Measurements from ENCODE around the gene UNC93A.

UNC93A gene

GRCh38 chr6:167292301-167293087 is 1.4 kb downstream of the UNC93A start:
- intact Hi-C loops (cut with DNase I), result no loop called here
- DNase-seq, result no peak

DNA sequence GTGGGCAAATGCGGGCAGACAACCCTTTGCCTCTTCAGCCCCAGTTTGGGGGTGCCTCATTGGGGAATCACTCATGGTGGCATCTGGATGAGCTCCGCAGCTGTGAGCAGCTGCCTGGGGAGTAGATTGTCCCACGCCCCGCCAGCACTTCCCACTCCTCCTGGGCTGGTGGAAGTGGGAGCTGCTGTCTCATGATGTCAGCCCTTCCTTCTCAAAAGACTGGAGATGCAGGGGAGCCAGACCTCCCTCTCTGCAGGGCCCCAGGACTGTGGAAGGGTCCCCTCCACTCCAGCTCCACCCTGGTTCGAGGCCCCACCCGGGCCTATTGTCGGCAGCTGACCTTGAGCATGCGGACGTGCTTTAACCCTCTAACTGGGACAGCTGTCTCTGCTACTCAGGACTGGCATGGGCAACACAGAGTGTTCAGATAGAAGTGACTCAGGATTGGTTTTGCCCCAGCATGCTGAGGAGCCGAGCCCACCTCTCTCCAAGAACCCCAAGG is 2.0 kb downstream of the UNC93A start:
- DNase-seq, result peak in 1 of 10 donors; percentile 52
- intact Hi-C loops (cut with DNase I), result no loop called here

DNA sequence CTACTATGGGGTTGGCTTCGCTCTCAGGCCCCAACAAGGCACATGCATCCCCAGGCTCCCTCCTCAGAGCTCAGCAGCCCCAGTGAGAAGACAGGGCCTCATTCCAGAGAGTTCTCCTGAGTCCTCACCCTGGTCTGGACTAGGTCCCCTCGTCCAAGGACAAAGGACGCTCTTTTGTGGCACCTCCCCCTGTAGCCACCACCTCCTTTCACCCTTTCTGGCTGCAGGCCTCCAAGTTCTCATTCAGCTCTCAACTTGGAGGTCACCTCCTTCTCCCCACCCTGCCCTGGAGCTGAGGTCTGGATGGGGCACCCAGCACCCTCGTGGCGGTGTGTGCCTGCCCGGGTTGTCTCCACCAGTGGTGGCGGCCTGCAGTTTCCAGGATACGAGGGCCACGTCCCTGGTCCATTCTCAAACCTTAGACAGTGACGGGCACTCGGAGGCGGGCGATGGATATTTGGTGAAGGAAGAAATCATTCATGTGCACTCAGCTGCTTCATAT is 2.5 kb downstream of the UNC93A start:
- intact Hi-C loops (cut with DNase I), result no loop called here
- peak in 1 of 10 donors; percentile 72 for DNase-seq

- peak in 1 of 10 donors; percentile 74 for DNase-seq
- intact Hi-C loops (cut with DNase I), result no loop called here
These were observed 3.1 kb downstream of the UNC93A start for GRCh38 chr6:167294241-167294640.

DNA sequence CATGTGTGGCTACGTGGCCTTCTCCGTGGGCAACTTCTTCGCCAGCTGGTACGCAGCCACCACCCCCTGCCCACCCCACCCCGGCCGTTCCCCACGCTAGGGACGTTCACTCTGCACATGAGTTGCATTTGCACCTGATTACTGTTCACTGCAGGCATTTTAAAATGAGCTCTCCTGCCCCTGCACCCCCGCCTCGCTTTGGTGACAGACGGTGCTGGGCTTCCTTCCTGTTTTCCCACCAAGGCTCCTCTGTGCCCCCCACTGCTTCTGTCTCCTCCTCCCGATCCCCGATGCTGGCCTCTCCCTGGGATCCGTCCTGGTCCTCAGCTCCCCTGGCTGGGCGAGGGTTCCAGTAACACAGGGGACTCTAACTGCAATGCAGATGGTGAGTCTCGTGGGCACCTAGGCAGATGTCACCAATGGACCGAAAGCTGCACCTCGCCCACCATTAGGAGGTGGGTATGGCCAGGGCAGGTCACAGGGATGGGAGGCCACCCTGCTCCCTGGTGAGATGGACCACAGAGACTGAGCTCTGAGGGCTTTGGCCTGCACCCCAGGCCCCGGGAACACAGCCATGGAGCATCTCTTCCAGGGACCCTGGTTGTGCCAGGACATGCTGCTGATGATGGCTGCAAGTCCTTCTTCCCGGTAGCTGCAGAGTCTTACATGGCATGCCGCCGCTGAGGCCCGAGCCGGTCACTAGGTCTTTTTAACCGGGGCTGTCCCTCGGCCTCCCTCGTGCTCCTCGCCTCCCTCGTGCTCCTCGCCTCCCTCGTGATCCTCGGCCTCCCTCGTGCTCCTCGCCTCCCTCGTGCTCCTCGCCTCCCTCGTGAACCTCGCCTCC is 3.8 kb downstream of the UNC93A start:
- intact Hi-C loops (cut with DNase I), result no loop called here
- peak in 1 of 10 donors; percentile 56 for DNase-seq

DNA sequence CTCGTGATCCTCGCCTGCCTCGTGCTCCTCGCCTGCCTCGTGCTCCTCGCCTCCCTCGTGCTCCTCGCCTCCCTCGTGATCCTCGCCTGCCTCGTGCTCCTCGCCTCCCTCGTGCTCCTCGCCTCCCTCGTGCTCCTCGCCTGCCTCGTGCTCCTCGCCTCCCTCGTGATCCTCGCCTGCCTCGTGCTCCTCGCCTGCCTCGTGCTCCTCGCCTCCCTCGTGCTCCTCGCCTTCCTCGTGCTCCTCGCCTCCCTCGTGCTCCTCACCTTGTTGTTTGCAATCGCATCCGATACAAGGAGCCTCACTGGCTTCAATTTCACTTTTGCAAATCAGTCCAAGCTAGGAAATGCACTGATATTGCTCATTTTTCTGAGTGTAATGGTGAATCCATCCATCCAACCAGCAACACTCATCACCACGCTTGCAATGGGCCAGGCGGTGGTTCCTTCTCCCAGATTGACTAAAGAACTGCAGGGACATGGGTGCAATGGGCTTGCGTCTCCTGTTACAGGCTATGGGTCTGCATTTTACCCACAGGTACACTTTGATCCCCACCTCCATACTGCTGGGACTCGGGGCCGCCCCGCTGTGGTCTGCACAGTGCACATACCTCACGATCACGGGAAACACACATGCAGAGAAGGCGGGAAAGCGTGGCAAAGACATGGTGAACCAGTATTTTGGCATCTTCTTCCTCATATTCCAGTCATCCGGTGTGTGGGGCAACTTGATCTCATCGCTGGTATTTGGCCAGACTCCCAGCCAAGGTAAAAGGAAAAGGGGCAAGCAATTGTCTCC is 4.6 kb downstream of the UNC93A start:
- intact Hi-C loops (cut with DNase I), result no loop called here
- peak in 1 of 10 donors; percentile 49 for DNase-seq

GRCh38 chr6:167296293-167296690 is 5.2 kb downstream of the UNC93A start:
- intact Hi-C loops (cut with DNase I), result no loop called here
- DNase-seq, result peak in 1 of 10 donors; percentile 34

GRCh38 chr6:167296902-167297301 is 5.8 kb downstream of the UNC93A start:
- DNase-seq, result no peak
- intact Hi-C loops (cut with DNase I), result no loop called here

DNA sequence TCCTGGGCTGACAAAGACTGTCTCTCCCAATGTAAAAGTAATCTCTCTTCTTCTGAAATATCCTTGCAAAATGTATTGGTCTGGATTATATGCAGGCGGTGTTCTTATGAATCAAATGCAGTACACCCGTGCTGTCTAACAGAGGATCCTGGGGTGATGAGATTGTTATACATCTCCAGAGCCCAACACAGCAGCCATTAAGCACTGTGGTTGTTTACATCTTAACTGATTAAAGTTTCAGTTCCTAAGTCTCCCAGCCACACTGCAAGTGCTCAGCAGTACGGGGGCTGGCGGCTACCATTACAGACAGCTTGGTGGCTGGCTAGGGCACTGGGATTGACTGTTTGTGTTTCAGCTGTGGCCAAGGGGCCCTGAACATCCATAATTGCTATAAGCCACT is 7.0 kb downstream of the UNC93A start:
- DNase-seq, result peak in 1 of 10 donors; percentile 18
- intact Hi-C loops (cut with DNase I), result no loop called here

GRCh38 chr6:167299641-167300308 is 8.7 kb downstream of the UNC93A start:
- peak in 2 of 10 donors; percentile 41 to 73 for DNase-seq
- intact Hi-C loops (cut with DNase I), result no loop called here

- intact Hi-C loops (cut with DNase I), result no loop called here
- DNase-seq, result peak in 2 of 10 donors; percentile 34 to 43
These were observed 10.0 kb downstream of the UNC93A start for GRCh38 chr6:167300902-167301777.

DNA sequence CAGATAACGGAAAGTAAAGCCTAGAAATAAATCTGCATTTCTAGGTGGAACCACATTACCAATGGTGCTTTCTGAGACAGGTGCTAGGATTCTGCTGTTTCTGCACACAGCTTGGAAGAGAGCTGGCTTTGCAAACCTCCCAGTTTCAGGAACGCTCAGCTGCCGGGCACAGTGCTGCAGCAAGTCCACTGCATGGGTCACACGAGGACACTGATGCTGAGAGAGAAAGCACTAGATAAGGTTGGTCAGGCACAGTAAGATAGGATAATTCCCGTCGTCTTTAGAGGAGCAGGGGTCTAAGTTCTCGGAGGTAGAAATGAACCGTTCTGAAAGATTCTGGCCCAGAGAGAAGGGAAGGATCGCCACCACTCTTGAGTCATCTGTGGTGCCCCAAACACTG is 11.0 kb downstream of the UNC93A start:
- DNase-seq, result peak in 1 of 10 donors; percentile 55
- intact Hi-C loops (cut with DNase I), result no loop called here

DNA sequence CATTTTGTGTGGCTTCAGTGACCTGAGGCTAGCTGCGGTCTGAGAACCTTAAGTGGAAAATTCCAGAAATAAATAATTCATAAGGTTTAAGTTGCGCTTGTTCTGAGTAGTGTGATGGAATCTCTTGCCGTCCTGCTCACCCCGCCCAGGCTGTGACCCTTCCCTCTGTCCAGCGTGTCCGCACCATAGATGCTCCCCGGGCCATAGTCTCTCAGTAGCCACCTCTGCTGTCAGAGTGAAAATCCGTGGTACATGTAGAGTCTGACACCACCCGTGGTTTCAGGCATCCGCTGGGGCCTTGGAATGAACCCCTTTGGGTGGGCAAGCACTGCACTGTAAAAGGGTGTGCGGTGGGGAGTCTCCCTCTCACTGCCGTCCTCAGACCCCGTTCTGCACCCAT is 11.7 kb downstream of the UNC93A start:
- DNase-seq, result peak in 1 of 10 donors; percentile 55
- intact Hi-C loops (cut with DNase I), result no loop called here

- DNase-seq, result no peak
These were observed 12.8 kb downstream of the UNC93A start for GRCh38 chr6:167303675-167304625.

GRCh38 chr6:167304912-167305311 is 13.8 kb downstream of the UNC93A start:
- no peak for DNase-seq
- intact Hi-C loops (cut with DNase I), result no loop called here

More at GRCh38 chr6:167303675-167304625, 12.8 kb downstream of the UNC93A start:
- intact Hi-C loops (cut with DNase I), result no loop called here

GRCh38 chr6:167305796-167306195 is 14.7 kb downstream of the UNC93A start:
- peak in 1 of 10 donors; percentile 59 for DNase-seq
- intact Hi-C loops (cut with DNase I), result no loop called here

DNA sequence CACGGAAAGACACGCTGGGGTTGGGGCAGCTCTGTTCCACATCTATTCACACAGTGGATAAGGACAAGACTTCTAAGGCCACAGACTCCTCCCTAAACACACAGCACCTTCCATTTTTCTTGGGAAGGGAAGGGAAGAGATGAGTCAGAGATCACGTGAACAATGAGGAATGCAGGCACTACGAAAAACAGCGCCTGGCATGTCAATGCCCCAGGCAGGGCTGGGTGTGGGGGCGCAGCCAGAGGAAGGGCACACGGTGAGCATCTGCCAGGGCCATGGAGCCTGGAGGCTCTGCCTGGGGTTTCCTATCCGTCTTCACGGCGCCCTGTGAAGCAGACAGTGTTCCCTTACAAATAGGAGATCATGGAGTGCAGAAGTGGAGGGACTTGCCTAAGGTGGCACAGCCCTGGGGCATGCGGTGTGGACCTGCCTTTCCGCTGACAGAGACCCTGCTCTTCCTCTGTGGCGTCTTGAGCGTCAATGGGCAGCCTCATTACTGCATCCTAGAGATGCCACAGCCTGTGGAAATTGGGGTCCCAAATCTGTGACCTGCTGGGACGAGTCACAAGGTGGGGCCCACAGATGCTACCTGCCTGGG is 15.4 kb downstream of the UNC93A start:
- intact Hi-C loops (cut with DNase I), result no loop called here
- peak in 1 of 10 donors; percentile 73 for DNase-seq

Data from posterior cingulate gyrus (tissue), 11 donors.